ENCODE data around the gene EXD2.

The EXD2 gene

DNA sequence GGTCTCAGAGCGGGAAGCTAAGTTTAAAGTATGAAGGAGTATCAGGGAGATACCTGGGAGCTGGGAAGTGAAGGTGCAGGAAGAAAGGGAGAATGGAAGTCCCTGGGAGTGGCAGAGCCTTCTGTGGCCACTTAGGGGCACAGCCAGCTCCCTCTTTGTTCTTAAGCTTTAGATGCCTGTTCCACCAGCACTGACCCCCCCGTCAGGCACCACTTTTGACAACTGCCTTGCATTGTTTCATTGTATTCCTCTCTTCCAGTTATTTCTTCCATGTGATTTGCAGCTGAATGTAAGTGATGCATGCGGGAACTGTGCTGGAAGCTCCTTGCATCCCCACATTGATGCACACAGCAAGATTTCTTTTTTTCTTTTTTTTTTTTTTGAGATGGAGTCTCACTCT is 71.2 kb downstream of the EXD2 start:
- H3K4me3 ChIP-seq (replicated peaks; ENCODE audit: insufficient read depth, low read length): no peak overlapping the region
- H3K27me3 ChIP-seq (ENCODE audit: insufficient read depth, poor library complexity, severe bottlenecking): peaks cover 11% of the 10 kb centered on the region
- TF ChIP-seq GABPA (IDR thresholded peaks at IDR 0.05; ENCODE audit: low read depth): no peak
- TF ChIP-seq POLR2AphosphoS5 (IDR thresholded peaks at IDR 0.05; ENCODE audit: low read depth): no peak
- no peak for TF ChIP-seq SPI1 (IDR thresholded peaks at IDR 0.05; ENCODE audit: borderline replicate concordance, low read depth)
- TF ChIP-seq, protein P1, sequence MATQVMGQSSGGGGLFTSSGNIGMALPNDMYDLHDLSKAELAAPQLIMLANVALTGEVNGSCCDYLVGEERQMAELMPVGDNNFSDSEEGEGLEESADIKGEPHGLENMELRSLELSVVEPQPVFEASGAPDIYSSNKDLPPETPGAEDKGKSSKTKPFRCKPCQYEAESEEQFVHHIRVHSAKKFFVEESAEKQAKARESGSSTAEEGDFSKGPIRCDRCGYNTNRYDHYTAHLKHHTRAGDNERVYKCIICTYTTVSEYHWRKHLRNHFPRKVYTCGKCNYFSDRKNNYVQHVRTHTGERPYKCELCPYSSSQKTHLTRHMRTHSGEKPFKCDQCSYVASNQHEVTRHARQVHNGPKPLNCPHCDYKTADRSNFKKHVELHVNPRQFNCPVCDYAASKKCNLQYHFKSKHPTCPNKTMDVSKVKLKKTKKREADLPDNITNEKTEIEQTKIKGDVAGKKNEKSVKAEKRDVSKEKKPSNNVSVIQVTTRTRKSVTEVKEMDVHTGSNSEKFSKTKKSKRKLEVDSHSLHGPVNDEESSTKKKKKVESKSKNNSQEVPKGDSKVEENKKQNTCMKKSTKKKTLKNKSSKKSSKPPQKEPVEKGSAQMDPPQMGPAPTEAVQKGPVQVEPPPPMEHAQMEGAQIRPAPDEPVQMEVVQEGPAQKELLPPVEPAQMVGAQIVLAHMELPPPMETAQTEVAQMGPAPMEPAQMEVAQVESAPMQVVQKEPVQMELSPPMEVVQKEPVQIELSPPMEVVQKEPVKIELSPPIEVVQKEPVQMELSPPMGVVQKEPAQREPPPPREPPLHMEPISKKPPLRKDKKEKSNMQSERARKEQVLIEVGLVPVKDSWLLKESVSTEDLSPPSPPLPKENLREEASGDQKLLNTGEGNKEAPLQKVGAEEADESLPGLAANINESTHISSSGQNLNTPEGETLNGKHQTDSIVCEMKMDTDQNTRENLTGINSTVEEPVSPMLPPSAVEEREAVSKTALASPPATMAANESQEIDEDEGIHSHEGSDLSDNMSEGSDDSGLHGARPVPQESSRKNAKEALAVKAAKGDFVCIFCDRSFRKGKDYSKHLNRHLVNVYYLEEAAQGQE (IDR thresholded peaks at IDR 0.05; ENCODE audit: insufficient replicate concordance, low read depth): no peak
- TF ChIP-seq, protein P2, sequence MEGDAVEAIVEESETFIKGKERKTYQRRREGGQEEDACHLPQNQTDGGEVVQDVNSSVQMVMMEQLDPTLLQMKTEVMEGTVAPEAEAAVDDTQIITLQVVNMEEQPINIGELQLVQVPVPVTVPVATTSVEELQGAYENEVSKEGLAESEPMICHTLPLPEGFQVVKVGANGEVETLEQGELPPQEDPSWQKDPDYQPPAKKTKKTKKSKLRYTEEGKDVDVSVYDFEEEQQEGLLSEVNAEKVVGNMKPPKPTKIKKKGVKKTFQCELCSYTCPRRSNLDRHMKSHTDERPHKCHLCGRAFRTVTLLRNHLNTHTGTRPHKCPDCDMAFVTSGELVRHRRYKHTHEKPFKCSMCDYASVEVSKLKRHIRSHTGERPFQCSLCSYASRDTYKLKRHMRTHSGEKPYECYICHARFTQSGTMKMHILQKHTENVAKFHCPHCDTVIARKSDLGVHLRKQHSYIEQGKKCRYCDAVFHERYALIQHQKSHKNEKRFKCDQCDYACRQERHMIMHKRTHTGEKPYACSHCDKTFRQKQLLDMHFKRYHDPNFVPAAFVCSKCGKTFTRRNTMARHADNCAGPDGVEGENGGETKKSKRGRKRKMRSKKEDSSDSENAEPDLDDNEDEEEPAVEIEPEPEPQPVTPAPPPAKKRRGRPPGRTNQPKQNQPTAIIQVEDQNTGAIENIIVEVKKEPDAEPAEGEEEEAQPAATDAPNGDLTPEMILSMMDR (IDR thresholded peaks at IDR 0.05; ENCODE audit: insufficient read depth, low read length): no peak
- no peak overlapping the region for H3K27ac ChIP-seq (replicated peaks)
- no peak for DNase-seq (ENCODE audit: low read depth in 1 of 2, low spot score in 1 of 2)

DNA sequence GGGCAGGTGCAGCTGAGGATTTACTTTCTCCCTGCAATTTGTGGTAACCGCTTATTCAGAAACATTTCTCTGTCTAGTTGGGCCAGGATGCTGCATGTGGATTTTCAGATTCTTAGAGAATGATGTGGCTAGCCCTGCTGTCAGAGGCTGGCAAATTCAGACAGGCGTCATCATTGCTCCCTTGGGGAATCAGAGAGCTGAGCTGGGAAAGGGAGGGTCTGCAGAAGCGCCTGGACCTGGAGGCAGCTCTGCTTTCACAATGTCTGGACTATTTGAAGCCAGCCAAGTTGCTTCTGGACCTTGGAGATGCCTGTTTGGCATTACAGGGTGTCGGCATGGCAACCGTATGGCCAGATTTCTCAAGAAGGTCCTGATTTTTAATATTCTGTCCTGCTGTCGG is 72.1 kb downstream of the EXD2 start:
- peaks cover 8% of the 10 kb centered on the region for H3K27me3 ChIP-seq (ENCODE audit: insufficient read depth, poor library complexity, severe bottlenecking)
- H3K27ac ChIP-seq (replicated peaks): no peak overlapping the region
- DNase-seq (ENCODE audit: low read depth in 1 of 2, low spot score in 1 of 2): no peak
- TF ChIP-seq POLR2AphosphoS5 (IDR thresholded peaks at IDR 0.05; ENCODE audit: low read depth) (no peak), GABPA (IDR thresholded peaks at IDR 0.05; ENCODE audit: low read depth) (no peak), SPI1 (IDR thresholded peaks at IDR 0.05; ENCODE audit: borderline replicate concordance, low read depth) (no peak)
- TF ChIP-seq, protein P1 (IDR thresholded peaks at IDR 0.05; ENCODE audit: insufficient replicate concordance, low read depth): no peak
- TF ChIP-seq, protein P2 (IDR thresholded peaks at IDR 0.05; ENCODE audit: insufficient read depth, low read length): no peak
- no peak overlapping the region for H3K4me3 ChIP-seq (replicated peaks; ENCODE audit: insufficient read depth, low read length)

DNA sequence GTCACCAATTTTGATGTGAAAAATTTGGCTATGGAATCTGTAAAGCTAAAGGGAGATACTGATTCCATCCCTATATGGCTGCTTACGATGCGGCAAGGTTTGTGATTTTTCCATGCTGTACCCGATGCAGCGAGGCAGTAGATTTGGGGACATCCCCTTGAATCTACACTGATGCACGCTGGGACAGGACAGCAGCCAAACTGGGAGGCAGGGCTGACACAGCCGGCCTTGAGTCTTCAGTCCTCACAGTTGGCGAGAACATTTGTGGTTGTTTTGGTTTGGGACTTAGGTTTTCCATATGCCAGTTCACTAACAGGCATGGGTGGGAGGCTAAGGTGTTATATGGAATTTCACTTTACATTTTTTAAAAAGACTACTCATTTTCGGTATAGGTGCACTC is 72.5 kb downstream of the EXD2 start:
- TF ChIP-seq, protein P2 (IDR thresholded peaks at IDR 0.05; ENCODE audit: insufficient read depth, low read length): no peak
- TF ChIP-seq GABPA (IDR thresholded peaks at IDR 0.05; ENCODE audit: low read depth): no peak
- peaks cover 8% of the 10 kb centered on the region for H3K27me3 ChIP-seq (ENCODE audit: insufficient read depth, poor library complexity, severe bottlenecking)

DNA sequence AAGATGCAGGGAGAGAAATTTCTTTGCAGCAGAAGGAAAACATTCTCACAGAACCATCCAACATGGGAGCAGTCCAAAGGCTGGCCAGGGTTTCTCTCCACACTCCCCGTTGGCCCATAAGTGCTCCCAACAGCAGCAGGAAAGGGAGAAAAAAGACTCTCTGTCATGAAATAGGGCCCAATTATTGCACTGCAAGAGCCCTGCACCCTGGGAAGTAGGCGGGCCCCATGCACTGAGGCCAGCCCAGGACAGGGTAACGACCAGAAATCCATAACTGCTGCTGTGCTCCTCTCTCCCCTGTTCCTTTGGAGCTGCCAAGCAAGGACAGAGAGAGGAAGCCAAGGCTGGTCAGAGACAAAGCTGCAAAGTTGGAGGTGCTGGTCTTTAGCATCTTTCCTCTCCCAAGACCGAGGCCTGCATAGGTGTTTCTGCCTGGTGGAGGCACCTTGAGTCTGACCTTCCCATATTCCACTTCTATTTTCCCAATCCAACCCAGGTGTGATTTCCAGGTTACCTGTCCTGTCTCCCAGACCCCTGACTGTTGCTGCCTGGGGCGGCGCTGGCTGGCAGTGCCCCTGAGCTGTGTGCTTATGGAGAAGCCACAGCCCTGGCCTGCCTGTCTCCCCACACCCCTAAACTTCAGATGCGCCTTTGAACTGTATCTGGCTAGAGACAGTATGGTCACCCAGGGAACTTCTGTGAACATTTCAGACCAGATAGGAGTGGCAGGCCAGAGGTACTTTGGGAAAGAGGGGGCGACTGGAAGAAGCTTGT is 75.5 kb downstream of the EXD2 start:
- DNase-seq (ENCODE audit: low read depth in 1 of 2, low spot score in 1 of 2): no peak
- no peak overlapping the region for H3K4me3 ChIP-seq (replicated peaks; ENCODE audit: insufficient read depth, low read length)
- H3K27me3 ChIP-seq (ENCODE audit: insufficient read depth, poor library complexity, severe bottlenecking): no peaks in the 10 kb centered on the region
- TF ChIP-seq POLR2AphosphoS5 (IDR thresholded peaks at IDR 0.05; ENCODE audit: low read depth) (no peak), SPI1 (IDR thresholded peaks at IDR 0.05; ENCODE audit: borderline replicate concordance, low read depth) (no peak), GABPA (IDR thresholded peaks at IDR 0.05; ENCODE audit: low read depth) (no peak)
- TF ChIP-seq, protein P2 (IDR thresholded peaks at IDR 0.05; ENCODE audit: insufficient read depth, low read length): no peak
- TF ChIP-seq, protein P1 (IDR thresholded peaks at IDR 0.05; ENCODE audit: insufficient replicate concordance, low read depth): no peak
- H3K27ac ChIP-seq (replicated peaks): no peak overlapping the region

More for the DNA sequence above, 72.5 kb downstream of the EXD2 start:
- H3K27ac ChIP-seq (replicated peaks): no peak overlapping the region
- no peak overlapping the region for H3K4me3 ChIP-seq (replicated peaks; ENCODE audit: insufficient read depth, low read length)
- no peak for DNase-seq (ENCODE audit: low read depth in 1 of 2, low spot score in 1 of 2)
